ENCODE measurements around the gene PABPN1L.
"Not testable (repeated sequence)": the region's sequence is repeated elsewhere in the genome, so short reads cannot be mapped to it uniquely, and the experiment has no call there.

The PABPN1L gene

DNA sequence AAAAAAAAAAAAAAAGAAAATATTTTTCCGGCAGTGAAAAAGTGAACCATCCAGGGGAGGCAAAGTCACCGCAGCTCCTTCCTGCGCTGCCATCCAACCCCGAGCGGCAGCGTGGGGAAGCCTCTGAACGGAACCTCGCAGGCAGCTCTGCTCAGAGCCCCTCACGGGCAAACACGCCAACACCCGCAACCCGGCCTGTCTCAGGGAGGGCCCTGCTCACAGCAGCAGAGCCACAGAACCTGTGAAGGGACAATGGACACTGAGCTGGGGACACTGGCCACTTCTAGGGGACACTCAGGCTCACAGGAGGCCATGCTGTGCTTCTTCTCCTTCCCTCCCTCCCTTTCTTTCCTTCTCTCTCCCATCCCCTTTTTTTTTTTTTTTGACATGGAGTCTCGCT is 33.4 kb downstream of the PABPN1L start:
- no peak for DNase-seq (ENCODE audit: low read depth in 1 of 2, low spot score in 1 of 2)

GRCh38 chr16:88831838-88832237 is 34.6 kb downstream of the PABPN1L start:
- DNase-seq (ENCODE audit: low read depth in 1 of 2, low spot score in 1 of 2) = no peak

- no peak for DNase-seq (ENCODE audit: low read depth in 1 of 2, low spot score in 1 of 2)
These were observed 35.7 kb downstream of the PABPN1L start for GRCh38 chr16:88830783-88831182.

DNA sequence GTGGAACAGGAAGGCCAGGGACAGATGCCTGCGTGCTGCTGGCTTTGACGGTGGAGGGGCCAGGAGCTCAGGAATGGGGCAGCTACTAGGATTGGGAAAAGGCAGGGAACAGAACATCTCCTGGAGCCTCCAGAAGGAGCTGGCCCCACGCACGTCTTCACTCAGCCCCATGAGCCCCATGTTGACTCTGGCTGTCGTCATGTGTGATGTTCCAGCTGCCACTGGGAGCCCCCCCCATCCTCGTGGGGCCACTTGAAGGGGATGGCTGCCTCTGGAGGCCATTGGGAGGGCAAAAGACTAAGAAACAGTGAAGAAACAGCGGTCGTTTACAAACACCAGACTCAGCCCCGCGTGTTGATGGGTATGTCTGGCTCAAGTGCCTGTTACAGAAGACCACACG is 36.2 kb downstream of the PABPN1L start:
- DNase-seq (ENCODE audit: low read depth in 1 of 2, low spot score in 1 of 2) = no peak

DNA sequence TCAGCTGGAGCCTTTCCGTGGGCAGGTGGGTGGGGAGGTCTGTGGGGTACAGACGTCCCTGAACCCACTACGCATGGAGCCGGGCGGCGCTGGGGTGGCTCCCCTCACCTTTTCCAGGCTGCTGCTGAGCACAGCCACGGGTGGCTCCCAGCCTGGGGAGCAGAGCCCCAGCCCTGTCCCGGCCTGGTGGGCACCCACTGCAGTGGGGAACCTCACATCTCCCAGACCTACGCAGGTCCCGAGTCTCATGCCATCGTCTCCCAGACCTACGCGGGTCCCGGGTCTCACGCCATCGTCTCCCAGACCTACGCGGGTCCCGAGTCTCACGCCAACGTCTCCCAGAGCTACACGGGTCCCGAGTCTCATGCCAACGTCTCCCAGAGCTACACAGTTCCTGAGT is 37.7 kb downstream of the PABPN1L start:
- DNase-seq (ENCODE audit: low read depth in 1 of 2, low spot score in 1 of 2) = no peak

DNA sequence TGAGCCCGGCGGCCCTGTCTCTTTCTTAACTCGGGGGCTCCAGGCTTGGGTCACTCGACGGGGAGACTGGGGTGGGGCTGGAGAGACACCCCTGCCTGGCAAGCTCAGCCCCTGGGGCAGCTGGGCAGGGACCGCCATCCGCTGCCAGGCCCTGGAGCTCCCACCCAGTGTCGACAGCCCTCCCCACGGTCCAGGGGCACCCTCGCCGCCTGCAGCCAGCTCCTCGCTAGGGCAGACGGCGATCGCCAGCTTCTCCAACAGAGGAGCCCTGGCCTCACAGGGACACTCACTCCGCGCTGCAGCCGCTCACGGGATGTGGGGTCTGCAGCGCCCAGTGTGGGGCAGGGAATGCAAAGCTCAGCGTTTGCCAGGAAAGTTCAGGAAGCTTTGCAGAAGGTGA is 38.7 kb downstream of the PABPN1L start:
- no peak for DNase-seq (ENCODE audit: low read depth in 1 of 2, low spot score in 1 of 2)

DNA sequence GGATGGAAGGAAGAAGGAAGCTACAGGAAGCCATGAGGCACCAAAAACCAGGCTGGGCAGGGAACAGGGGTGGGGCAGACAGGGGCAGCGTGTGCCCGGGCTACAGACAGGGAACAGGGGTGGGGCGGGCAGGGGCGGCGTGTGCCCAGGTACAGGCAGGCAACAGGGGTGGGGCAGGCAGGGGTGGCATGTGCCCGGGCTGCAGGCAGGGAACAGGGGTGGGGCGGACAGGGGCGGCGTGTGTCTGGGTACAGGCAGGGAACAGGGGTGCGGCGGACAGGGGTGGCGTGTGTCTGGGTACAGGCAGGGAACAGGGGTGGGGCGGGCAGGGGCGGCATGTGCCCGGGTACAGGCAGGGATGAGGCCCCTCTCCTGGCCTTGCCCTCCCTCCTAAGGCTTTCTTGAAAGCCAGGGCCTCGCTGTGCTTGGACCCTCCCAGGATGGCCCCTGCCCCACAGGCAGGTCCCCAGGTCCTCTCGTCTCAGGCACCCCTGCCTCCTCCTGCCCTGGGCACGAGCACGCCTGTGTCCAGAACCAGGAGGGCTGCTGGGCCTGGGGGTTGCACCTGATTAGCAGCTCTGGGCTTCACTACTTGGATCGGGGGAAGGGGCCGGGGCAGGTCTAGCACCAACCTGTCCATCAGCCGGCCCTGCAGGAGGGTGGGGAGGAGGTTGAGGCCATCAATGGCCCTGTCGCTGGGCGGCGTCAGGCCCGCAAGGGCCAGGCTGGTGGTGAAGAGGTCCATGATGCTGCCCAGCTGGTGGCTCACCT is 40.2 kb downstream of the PABPN1L start:
- DNase-seq (ENCODE audit: low read depth in 1 of 2, low spot score in 1 of 2) = no peak

DNA sequence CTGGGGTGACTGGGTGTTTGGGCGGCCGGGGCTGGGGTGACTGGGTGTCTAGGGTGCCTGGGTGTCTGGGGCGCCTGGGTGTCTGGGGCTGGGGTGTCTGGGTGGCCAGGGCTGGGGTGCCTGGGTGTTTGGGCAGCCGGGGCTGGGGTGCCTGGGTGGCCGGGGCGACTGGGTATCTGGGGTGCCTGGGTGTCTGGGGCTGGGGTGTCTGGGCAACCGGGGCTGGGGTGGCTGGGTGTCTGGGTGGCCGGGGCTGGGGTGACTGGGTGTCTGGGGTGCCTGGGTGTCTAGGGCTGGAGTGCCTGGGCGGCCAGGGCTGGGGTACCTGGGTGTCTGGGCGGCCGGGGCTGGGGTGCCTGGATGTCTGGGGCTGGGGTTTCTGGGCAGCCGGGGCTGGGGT is 41.3 kb downstream of the PABPN1L start:
- no peak for DNase-seq (ENCODE audit: low read depth in 1 of 2, low spot score in 1 of 2)

- no peak for DNase-seq (ENCODE audit: low read depth in 1 of 2, low spot score in 1 of 2)
These were observed 42.0 kb downstream of the PABPN1L start for GRCh38 chr16:88824256-88825077.

DNA sequence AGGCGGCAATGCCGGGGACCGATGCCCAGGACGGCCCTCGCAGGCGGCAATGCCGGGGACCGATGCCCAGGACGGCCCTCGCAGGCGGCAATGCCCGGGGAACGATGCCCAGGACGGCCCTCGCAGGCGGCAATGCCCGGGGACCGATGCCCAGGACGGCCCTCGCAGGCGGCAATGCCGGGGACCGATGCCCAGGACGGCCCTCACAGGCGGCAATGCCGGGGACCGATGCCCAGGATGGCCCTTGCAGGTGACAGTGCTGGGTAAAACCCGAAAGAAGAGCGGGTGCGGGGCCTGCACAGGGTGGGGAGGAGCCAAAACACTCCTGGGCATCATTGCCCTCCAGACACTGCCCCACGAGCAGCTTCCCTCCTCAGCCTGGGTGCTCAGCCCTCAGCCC is 42.8 kb downstream of the PABPN1L start:
- DNase-seq (ENCODE audit: low read depth in 1 of 2, low spot score in 1 of 2) = not testable (repeated sequence)

DNA sequence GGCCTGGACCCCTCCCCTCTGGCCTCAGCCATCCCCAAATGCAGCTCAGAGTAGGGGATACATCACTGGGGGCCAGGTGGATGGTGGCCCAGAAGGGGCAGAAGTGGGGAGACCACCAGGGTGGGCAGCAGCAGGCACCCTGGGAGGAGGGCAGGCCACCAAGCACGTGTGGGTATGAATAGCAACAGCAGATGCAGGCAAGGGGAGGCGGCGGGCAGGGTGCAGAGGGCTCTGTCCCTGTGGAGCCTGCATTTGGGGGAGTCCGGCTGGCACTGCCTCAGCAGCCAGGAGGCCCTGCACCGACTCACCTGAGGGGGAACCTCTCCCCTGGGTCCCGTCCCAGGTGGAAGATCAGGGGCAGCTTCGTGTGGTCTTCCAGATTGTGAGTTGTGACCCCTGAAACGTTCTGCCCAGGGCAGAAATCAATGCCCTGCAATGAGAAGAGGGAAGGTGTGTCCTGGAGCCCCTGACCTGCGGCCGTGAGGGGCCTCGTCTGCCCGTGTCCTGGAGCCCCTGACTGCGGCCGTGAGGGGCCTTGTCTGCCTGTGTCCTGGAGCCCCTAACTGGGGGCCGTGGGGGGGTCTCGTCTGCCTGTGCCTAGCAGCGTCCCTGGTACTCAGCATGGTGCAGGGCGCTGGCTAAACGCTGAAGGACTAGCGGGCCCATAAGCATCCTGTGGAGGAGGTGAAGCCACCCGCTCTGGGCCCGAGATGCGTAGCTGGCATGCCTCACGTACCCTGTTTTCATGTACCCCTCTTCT is 44.0 kb downstream of the PABPN1L start:
- DNase-seq (ENCODE audit: low read depth in 1 of 2, low spot score in 1 of 2) = no peak

DNA sequence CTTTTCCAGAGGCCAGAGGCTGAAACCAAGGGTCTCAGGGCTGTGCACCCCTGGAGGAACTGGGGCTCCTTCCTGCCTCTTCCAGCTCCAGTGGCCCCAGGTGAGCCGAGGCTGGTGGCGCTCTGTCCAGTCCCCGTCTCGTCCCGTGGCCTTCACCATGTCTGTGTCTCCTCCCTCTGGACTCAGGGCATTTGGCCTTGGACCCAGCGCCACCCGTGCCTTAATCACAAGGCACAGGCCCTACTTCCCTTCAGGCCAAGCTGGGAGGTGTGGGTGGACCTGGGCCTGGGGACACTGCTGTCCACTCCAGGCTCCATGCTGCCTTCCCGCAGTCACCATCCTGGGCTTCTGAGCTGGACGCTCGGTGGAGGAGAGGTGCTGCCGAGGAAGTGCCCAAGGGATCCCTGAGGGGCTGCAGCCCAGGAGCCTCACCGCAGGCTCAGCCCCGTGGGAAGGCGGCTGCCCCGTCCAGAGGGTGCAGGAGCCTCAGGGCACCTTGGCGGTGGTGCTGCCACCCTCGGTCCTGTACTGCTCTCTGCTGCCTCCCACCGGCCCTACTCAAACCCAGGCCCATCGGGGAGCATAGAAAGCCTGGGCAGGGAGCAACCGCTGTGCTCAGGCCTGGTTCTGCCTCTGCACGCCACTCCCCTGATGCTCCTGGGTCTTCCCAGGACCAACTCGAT is 45.2 kb downstream of the PABPN1L start:
- no peak for DNase-seq (ENCODE audit: low read depth in 1 of 2, low spot score in 1 of 2)

GRCh38 chr16:88820385-88821025 is 46.0 kb downstream of the PABPN1L start:
- no peak for DNase-seq (ENCODE audit: low read depth in 1 of 2, low spot score in 1 of 2)

DNA sequence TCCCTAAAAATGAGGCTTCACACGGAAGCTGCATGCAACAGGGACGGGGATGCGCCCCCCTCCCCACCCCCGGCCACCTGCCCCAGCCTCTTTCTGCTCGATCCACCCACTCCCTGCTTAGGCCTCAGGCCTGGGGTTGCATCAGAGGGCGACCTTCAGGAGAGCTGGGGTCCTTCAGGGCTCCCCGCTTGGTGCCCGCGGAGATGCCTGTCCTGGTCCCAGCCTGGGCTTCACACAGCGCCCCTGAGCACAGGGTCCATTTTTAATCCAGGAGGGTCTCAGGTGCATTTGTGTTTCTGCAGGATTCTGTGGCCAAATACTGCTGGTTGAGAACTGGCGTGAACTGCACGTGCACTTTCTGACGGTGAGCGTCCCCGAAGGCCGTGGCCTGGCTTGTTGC is 47.3 kb downstream of the PABPN1L start:
- DNase-seq (ENCODE audit: low read depth in 1 of 2, low spot score in 1 of 2) = no peak

DNA sequence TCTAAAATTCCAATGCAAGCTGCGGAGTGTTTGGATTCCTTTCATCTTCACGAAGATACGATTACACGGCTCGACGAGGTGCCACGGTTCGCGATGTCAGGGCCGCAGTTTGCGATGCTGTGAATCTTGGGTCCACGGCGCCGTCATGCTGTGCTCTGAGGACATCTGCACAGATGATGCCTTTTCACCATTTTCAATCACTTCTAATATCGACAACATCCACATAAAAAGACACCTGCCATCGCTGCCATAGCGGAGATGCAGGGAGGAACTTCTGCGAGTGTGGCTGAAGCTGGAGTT is 47.9 kb downstream of the PABPN1L start:
- DNase-seq (ENCODE audit: low read depth in 1 of 2, low spot score in 1 of 2) = no peak

- DNase-seq (ENCODE audit: low read depth in 1 of 2, low spot score in 1 of 2) = no peak
These were observed 48.5 kb downstream of the PABPN1L start for GRCh38 chr16:88817785-88818574.

GRCh38 chr16:88816736-88817535 is 49.5 kb downstream of the PABPN1L start:
- DNase-seq (ENCODE audit: low read depth in 1 of 2, low spot score in 1 of 2) = no peak

DNA sequence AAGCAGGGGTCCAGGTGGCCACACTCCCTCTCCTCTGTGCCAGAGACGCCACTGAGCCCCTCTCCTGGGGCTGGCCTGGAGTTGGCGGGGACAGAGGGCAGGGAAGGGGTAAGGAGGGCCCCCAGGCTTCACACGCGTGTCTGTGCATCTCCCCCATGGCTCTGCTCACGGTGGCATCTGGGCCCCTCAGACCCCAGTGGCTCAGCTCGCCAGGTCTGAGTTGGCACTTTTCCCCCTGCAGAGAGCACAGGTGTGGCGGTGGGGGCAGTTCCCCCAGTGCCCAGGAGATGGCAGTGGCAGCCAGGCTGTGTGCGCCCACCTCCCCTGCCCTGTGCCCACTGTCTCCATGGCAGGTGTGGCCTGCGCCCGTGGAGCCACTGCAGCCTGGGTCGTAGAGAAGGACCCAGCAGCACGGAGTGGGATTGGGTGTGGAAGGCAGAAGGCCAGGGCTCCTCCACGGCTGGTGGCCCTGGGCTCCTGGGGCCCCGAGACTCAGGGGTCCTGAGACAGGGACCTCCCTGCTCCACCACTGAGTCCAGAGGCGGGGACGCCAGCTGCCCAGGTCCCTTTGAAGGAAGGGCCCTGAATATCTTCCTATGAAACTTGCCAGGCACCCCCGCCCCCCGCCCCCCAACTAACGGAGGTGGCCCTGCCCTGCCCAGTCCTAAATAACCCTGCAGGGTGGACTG is 50.4 kb downstream of the PABPN1L start:
- DNase-seq (ENCODE audit: low read depth in 1 of 2, low spot score in 1 of 2) = no peak

GRCh38 chr16:88815227-88815626 is 51.2 kb downstream of the PABPN1L start:
- DNase-seq (ENCODE audit: low read depth in 1 of 2, low spot score in 1 of 2) = no peak

Data from activated CD4-positive, alpha-beta T cell treated with anti-CD3 and anti-CD28 coated beads, Interleukin-2, amount 50 U/mL, for 24 hours (primary cell).